ENCODE results near the gene MCU.
A peak's percentile ranks its signal among the peaks of the same experiment; 100 is the strongest.
"Not testable (repeated sequence)": the region's sequence is repeated elsewhere in the genome, so short reads cannot be mapped to it uniquely, and the experiment has no call there.

MCU gene

GRCh38 chr10:72691863-72692743 is at the start of gene MCU:
Gene MCU, plus strand, starts transcription at chr10:72692143. Its CDS starts 9 bp downstream, at chr10:72692152.
- DNase-seq = peak; percentile 95 to 97 (median 97)

- no peak for DNase-seq
Measured at GRCh38 chr10:72642318-72642717, 49.6 kb upstream of the MCU start.

GRCh38 chr10:72645263-72645858 is 46.6 kb upstream of the MCU start:
- no peak for DNase-seq

- DNase-seq = peak in 1 of 3 donors; percentile 0
Measured at GRCh38 chr10:72646971-72647370, 45.0 kb upstream of the MCU start.

- DNase-seq = peak in 2 of 3 donors; percentile 17 to 36
Measured at GRCh38 chr10:72648301-72648700, 43.6 kb upstream of the MCU start.

GRCh38 chr10:72649291-72649690 is 42.7 kb upstream of the MCU start:
- DNase-seq = peak; percentile 50 to 69 (median 69)

- DNase-seq = no peak
Measured at GRCh38 chr10:72653383-72654096, 38.4 kb upstream of the MCU start.

- peak in 1 of 3 donors; percentile 5 for DNase-seq
Measured at GRCh38 chr10:72654720-72655119, 37.2 kb upstream of the MCU start.

GRCh38 chr10:72658696-72659400 is 33.1 kb upstream of the MCU start:
- DNase-seq = peak in 1 of 3 donors; percentile 13

- DNase-seq = no peak
Measured at GRCh38 chr10:72659694-72660093, 32.2 kb upstream of the MCU start.

- DNase-seq = no peak
Measured at GRCh38 chr10:72660220-72660619, 31.7 kb upstream of the MCU start.

GRCh38 chr10:72661431-72661830 is 30.5 kb upstream of the MCU start:
- no peak for DNase-seq

GRCh38 chr10:72663971-72664370 is 28.0 kb upstream of the MCU start:
- peak; percentile 25 to 43 (median 31) for DNase-seq

- peak in 1 of 3 donors; percentile 13 for DNase-seq
Measured at GRCh38 chr10:72665925-72666324, 26.0 kb upstream of the MCU start.

- DNase-seq = peak in 1 of 3 donors; percentile 14
Measured at GRCh38 chr10:72667207-72667864, 24.6 kb upstream of the MCU start.

GRCh38 chr10:72673280-72673679 is 18.7 kb upstream of the MCU start:
- no peak for DNase-seq

GRCh38 chr10:72674174-72674573 is 17.8 kb upstream of the MCU start:
- DNase-seq = not testable (repeated sequence)

- DNase-seq = no peak
Measured at GRCh38 chr10:72679838-72680241, 12.1 kb upstream of the MCU start.

- no peak for DNase-seq
Measured at GRCh38 chr10:72682638-72683037, 9.3 kb upstream of the MCU start.

GRCh38 chr10:72685264-72685921 is 6.5 kb upstream of the MCU start:
- no peak for DNase-seq

GRCh38 chr10:72686430-72686829 is 5.5 kb upstream of the MCU start:
- not testable (repeated sequence) for DNase-seq

GRCh38 chr10:72687035-72687434 is 4.9 kb upstream of the MCU start:
- DNase-seq = no peak

Data from suppressor macrophage treated with lipopolysaccharide for 1 hour (primary cell).